Left kidney (tissue), 1 donor: ENCODE measurements around the gene ERN1. TPM values are rescaled to one million over a fixed set of nuclear protein-coding genes. Genes with fewer than 3 reads are reported as not detected.

Experiments used
- polyA plus RNA-seq: library from polyadenylated mRNA; unstranded; fragments of 120-200 nt; gene quantifications from one replicate; pipeline ENCODE4 v1.2.1, GENCODE V29; 2013; ENCODE audit not compliant: insufficient read length

Gene ERN1
- polyA plus RNA-seq, 1 donor: 8.7 TPM

Other genes with a start within 250 kb of the ERN1 start
- not detected for gene GH2, start 248.2 kb downstream of the ERN1 start, polyA plus RNA-seq
- gene CSH1, start 233.6 kb downstream of the ERN1 start, polyA plus RNA-seq: not detected
- not detected for gene CSHL1, start 218.9 kb downstream of the ERN1 start, polyA plus RNA-seq
- not detected for gene GH1, start 211.3 kb downstream of the ERN1 start, polyA plus RNA-seq
- gene CD79B, start 197.8 kb downstream of the ERN1 start, polyA plus RNA-seq: 2.1 TPM
- gene SCN4A, start 157.2 kb downstream of the ERN1 start, polyA plus RNA-seq: 0.86 TPM
- 2.5 TPM for gene PRR29, start 131.8 kb downstream of the ERN1 start, polyA plus RNA-seq
- gene ICAM2, start 109.5 kb downstream of the ERN1 start, polyA plus RNA-seq: 23.1 TPM
- 27.5 TPM for gene TEX2, start 133.1 kb upstream of the ERN1 start, polyA plus RNA-seq